Mesenteric fat pad (tissue), 1 donor: ENCODE measurements around the gene LRRC18. TPM values are rescaled to one million over a fixed set of nuclear protein-coding genes. Genes with fewer than 3 reads are reported as not detected.

Experiments
- DNase-seq: peaks from one replicate; pipeline ENCODE4 v3.0.0-alpha.2; 2020; ENCODE audit warnings: low spot score
- total RNA-seq: library from RNA; stranded (reverse); fragmentation: NEBNext Ultra II Directional; extraction: Animal tissue kit (Norgen Biotek cat#: 25700); gene quantifications from one replicate; pipeline ENCODE4 v1.2.1, GENCODE V29; 2021
- donor health status: DM: yes; HTN: yes; CAD: no.

Gene LRRC18
- total RNA-seq, 1 donor from 2014 or later = not detected

DNA sequence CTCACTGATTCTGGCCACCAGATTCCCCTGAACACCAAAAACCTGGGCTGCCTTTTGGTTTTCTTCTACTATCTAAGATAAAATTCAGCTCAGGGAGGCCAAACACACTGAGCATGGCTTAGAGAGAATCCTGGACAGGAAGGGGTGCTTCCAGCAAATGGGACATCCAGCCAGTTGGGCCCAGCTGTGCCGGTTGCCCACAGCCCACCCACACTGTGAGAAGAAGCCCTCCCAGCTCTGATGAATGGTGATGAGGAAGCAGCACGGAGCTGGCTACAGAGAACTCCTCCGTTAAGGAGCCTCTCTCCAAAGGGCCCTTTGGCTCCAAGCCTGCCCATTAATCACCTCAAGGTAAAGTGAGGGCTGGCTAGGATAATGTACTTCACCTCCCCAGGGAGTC, 15.9 kb downstream of the LRRC18 start:
- peak; percentile 49 for DNase-seq

DNA sequence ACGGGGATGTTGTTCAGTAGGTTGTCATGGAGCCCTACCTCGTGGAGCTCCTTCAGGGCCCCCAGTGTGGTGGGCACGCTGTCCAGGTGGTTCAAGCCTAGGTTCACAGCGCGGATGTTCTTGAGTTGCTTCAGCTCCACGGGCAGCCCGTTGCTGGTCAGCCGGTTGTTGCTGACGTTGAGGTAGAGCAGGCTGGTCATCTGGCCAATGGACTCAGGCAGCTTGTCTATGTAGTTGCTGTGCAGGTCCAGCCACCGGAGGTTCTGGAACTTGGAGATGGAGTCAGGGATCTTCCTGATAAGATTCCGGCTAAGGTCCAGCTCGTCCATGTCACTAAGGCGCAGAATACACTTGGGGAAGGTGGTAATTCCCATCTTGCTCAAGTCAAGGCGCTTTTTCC, 26.0 kb downstream of the LRRC18 start:
- DNase-seq = peak; percentile 28

DNA sequence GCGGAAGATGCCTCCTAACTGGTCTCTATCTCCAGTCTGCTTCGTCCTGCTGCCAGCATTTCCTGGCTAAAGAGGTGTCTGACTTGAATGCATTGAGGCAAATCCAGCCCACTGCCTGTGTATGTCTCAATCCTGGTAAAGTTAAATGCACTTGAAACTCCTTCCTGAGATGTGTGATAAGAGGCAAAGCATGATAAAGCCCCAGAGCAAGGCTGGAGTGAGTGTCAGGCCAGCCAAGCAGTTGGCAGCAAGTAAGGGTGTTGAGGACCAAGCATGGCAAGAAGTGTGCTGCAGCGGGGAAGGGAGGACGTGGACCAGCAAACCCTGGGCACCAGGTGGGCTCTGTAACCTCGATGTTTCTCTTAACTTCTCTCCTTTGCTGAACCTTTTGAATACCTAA, 29.1 kb downstream of the LRRC18 start:
- DNase-seq = no peak

DNA sequence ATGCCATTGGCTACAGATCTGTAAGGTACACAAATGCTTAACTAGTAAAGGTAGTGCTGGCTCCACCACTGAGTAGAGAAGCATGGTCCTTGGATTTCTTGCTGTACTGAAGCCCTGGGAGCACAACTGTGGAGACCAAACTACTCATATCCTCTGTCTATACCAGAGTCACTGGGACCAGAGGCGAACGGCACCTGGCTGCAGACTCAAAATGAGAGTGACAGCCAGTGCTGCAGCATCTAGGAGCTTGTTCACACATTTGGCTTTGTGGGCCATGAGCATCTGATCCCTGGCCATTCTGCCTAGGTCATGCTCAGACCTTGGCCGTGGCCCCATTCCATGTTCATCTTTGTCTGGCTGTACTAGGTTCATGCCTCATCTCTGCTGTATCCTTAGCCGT, 31.9 kb downstream of the LRRC18 start:
- DNase-seq = no peak

DNA sequence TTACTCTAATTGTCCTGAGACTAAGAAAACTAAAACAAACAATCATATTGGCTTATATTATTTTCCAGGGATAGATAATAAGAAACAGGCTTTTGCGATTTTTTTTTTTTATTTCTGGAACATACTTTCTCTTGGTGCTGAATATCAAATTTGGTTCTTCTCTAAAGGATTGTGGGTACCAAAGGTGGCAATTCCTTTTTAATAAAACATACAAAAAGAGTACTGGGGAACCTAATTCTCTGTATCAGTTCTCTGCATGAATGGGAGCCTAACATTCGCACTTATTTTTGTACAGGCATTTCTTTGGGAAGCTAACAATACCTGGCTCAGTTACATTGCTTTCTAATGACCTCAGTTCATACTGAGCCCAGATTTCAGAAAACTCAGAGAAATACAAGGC, 32.8 kb downstream of the LRRC18 start:
- no peak for DNase-seq

DNA sequence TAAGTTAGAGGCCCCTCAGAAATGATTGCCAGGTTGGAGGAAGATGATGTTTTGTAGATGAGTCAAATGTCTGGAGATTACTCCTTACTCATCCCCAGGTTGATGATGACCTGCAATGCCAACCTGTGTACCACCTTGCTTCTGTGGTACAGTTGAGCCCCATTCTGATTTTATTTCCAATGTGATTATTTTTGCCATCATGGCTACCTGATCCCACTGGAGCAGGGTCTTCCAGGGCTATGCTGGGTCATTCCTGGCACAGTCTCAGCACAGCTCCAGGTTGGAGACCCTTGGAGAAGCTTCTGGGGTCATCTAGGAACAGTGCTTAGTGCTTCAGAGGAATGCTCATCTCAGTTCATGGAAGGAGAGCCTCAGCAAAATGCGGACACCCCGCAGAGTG, 34.3 kb downstream of the LRRC18 start:
- DNase-seq = no peak

DNA sequence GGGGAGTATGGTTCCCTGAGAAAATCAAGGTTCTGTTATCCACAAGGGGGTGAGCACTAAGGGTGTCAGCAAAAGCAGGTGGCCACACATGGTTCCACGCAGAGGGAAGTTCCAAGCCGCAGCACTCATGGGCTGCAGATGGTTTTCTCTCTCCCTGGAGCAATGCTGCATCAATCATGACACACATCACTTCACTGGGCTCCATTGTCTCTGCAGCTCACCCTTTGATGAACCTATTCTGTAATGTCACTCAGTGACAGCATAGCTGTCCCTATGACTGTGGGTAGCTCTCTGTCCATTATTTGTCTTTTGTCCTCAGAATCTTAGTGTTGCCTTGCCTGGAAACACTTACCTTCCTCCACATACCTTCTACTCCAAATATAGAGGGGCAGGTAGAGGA, 34.8 kb downstream of the LRRC18 start:
- no peak for DNase-seq

DNA sequence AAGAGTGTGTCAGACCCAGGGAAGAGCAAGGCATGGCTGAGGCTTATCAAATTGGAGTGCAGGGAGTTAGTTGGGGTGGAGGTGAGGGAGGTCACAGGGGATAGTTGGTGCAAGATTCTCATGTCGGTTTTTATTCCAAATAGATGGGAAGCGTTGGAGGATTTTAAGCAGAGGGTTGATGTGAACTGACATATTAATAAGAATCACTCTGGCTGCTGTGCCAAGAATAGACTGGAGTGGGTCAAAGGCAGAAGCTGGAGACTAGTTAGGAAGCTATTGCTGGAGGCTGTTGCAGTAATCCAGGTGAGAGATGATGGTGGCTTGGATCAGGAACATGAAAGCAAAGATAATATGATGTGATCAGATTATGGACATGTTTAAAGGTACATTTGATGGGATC, 36.5 kb downstream of the LRRC18 start:
- no peak for DNase-seq

DNA sequence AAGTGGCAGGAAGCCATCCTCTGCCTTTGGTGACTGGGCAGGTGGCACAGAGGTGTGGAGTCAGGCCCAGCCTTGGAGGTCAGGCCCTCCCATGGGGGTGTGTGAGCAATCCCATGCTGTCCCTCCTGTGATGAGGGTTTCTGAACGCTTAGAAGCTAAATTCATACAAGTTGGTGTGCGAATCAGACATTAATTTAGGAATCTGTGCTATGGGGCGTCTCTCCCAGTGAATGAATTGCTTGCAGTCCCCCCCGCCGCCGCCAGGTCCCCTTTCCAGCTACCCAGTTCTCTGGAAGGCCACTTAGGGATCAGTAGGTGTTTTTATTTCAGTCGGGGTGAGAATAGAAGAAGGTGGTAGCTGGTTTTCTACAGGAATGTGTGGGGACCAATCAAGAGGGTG, 37.5 kb downstream of the LRRC18 start:
- no peak for DNase-seq

DNA sequence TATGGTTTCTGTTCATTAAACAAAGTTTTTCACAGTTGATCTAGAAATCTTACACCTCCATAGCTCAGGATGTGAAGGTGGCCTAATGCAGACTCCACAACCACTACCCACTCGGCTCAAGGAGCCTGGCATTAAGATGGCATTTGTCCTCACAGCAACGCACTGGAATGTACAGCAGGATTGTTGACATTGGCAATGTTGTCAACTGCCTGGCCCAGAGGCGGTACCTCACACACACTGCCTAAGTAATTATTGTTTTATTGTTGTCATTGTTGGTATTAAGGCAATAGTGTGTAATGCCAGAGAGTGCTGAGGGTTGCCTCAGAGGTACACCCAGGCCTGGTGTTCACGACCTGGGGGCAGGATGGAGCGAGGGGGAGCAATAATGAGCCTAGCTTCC, 38.3 kb downstream of the LRRC18 start:
- DNase-seq = no peak

DNA sequence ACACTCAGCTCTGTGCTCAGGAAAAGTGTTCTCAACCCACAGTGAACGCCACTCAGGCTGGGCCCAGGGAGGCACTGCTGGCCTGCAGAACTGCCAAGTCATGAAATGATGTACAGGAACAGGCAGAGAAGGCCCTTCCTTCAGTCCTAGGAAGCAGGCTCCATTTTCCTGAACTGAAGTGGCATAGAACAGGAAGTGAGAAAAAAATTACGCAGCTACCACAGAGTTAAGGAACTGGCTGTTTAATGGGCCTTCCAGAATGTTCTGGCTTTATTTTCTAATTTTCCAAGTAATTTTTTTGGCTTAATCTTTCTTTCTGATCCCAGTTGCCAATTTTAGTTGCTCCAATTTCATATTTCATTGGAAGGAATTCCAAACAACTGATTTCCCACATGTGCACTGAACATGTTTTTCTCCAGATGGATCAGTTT, 39.3 kb downstream of the LRRC18 start:
- no peak for DNase-seq

DNA sequence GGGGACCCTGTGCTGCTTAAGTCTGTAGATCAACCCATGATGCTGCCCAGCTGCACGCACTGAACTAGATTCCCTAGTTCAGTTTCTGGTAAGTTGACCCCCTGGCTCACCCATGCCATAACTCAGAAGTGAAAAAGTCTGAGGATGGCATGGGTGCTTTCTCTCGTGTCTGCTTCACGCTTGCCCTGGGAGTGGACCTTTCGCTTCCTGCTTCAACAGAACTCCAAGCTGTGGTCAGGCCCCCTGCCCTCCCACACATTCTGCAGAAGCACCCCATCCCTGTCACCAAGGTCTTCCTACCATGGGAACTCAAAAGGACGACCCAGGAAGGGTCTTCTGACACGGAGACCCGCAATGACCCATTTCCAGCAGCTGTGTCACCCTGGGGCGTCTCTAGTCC, 39.9 kb downstream of the LRRC18 start:
- DNase-seq = no peak

DNA sequence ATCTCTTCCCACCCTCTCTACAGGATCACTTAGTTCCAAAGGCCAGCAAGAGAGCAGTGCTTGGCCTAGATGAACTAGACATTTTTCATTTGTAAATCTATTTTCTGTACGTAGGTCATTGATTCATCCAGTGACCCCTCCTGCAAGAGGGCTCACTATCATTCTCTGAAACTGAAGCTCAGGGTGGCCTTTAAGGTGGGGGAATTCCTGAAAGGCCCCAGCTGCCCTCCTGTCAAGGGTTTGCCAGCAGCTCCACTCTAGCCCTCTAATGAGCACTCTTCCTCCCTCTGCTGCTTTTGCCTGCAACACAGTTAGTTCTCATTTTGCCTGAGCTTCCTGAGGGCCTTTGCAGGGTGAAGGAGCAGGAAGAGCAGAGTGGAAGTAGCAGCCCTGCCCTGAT, 41.2 kb downstream of the LRRC18 start:
- DNase-seq = no peak

DNA sequence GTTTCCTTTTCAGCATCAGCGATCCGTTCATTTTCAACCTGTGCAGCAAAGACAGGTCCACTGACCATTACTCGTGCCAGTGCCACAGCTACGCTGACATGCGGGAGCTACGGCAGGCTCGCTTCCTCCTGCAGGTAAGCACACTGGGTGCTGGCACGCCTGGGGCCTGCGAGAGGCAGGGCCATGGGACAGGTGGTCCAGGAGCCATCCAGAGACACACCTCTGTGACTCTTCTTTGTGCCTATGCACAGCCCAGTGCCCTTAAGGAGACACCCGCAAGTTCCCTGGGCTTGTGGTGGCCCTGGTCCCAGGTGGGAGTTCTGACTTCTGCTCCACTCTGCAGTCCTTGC, 42.2 kb downstream of the LRRC18 start:
- DNase-seq = no peak

DNA sequence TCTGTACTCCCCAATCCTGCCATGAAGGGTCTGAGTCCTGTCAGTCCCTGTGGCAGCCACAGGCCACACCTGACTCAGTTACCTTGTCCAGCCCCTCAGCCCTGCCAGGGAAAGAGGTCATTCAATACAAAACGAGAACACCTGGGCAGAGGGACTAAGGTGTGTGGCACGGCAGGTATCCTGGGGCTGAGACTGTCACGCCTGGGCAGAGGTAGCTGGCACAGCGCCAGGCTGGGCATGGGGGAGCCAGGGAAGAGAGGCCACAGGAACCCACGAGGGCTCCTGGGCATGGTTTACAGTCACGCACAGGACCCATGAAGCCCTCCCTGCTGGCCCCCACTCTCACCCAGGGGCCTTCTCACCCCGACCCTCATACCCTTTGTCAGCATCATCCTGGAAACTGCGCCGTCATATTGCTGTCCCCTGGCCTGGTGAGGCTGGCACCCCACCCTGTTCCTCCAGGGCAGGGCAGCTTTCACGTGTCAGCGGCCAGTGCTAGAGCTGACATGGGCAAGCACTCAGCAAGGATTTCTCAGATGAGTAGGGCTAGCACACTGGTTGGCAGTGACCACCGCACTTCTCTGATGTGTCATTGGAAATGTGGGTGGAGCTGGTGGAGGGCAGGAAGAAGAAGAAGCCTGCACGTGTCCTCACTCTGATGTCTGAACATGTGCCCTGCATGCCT, 42.7 kb downstream of the LRRC18 start:
- no peak for DNase-seq

DNA sequence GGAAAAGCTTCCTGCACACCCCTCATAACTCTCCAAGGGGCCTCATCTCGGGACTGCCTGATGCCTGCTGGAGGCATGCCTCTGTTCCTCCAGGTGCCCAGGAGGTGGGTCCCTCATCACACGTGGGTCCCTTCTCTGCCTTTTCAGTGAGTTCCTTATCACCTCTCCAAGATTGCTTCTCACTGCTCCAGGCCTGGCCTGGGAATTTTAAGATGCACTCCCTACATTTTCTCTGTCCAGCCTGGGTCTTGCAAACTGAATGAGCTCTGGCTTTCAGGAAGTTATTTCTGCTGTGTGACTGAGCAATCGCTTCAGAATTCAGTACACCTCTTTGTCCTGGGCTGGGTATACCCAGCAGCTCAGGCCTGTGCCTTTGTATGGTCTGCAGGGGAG, 43.8 kb downstream of the LRRC18 start:
- no peak for DNase-seq

DNA sequence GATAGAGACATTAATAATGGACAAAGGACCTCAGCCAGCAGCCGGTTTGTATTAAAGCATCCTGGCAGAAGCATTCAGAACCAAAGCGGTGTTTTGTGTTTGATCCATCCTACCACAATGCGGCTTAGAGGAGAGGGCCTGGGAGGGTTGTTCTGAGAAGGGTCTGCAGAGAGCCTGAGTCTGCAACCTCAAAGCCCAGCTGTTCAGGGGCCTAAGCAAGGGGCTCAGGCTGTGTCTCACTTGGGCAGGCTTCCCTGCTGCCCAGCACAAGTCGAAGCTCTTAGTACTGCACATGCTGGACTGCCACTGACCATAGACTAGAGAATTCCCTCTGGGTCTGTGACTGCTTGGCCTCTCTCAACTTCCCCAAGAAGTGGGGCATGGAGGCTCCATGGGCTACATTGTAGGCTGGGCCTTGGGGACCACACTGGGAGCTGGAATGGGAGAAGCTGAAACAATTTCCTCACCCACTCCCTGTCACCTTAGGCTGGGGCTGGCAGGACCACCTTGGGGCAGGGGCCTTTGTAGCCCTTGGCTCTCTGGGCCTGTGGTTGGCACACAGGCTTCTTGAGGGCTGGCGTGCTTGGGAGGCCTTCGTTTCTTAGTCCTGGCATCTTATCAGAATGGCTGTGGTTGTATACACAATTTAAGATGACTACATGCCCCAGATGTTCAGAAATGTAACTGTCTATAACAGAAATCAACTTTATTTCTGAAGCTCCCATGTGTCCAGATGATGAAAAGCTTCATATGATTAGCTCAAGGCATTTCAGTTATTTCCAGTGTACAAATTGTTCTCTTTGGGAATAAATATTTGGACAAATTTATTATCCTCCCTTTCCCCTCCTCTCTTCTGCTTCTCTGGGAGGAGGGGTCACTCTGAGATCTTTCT, 44.5 kb downstream of the LRRC18 start:
- DNase-seq = no peak

DNA sequence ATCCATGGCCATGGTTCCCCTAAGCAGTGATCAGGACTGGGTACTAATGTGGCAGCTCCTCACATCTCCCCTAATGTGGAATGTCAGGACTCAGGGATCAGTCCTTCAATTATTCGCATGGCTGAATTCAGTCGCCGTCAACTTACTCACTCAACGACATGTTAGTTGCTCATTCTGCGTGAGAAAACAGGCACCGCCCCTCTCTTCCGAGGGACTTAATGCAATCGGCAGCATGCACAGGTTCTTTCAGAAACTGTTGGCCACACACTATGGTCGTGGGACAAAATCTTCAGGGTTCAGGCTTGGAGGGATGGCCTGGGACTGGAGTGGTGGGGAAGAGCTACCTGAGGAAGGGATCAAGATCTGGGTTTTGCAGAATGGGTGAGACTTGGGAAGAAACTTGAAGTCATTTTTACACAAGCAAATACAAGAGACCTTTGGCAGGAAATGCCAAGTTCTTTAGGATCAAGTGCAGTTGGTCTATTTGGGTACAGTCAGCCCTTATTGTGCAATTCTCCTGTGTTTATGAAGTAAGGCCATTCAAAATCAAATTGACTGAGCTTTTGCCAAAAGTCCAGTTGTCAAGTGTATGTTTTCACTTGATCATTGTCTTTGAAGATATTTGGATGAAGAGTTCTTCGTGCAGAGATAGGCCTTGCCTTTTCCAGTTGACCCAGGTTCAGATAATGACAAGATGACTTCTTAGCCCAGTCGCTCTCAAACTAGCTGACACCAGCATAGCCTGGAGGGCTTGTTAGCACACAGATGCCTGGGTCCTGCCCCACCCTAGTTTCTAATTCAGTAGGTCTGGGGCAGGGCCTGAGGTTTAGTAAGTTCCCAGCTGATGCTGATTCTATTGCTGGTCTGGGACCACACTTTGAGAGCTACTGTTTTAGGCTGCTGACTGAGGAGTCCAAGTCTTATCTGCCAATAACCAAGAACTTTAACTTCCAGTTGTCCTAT, 48.5 kb downstream of the LRRC18 start:
- DNase-seq = no peak

DNA sequence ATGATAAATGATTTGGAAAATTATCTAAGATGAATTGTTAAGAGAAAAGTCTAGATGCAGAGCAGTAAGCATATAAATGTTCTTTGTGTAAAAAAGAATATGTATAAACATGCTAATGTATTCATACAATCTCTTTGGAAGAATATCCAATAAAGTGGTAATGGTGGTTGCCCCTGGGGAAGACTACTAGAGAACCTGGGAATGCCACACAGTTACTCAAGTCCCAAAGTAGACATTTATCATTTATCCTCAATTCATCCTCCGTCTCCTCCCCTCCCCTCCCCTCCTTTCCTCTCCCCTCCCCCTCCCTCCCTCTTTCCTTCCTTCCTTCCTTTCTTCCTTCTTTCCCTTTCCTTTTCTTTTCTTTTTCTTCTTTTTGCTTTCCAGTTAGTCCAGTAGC, 51.7 kb downstream of the LRRC18 start:
- no peak for DNase-seq

DNA sequence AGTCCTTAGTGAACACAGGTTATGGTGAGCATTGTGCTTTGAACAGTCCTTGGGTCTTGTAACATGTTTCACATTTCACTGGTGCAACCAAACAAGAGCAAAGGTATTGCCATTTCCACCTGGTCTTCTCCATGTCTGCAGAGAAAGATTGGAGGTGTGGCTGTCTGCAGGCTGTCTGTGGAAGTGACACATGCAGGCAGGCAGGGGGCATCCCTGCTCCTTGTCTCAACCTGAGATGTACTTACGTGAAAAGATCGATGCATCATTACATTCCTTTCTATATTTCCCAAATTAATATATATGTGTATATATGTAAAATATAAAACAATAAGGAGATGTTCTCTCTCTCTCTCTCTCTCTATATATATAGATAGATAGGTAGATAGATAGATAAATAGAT, 54.3 kb downstream of the LRRC18 start:
- DNase-seq = no peak

DNA sequence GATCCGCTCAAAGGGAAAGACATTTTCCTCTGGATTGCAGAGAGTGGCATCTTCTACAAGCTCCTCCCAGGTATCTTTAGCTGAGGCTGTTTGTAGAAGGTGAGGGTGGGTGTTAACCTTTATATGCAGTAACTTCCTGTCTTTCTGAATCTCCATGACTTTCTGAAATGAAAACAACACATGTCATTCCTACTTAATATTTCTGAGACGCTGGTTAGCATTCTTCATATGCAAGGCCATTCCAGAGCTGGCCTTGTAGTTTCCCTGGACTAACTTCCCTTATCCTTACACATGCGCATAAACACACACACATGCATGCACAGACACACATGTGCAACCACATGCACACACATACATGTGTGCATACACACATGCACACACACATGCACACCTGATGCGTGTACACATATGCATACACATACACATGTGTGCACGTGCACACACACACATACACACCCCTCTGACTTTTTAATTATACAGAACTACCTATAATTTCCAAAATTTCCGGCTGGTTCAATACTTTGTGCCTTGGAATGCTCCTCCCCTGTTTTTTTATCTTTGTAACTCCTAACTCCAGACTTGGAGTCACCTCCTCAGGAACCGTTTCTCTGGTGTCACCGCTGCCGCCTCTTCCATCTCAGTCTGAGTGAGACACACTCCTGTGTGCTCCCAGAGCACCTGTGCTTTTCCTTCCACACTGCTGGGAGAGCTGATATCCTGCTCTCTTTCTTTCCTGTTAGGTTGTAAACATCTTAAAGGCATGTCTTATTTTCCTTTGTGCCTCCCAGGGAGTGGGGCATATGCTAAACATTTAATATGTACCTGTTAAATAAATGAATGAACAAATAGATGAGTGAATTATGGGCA, 55.2 kb downstream of the LRRC18 start:
- DNase-seq = no peak
